Measurements from ENCODE around the gene EPHB3. TPM values are rescaled to one million over a fixed set of nuclear protein-coding genes. Genes with fewer than 3 reads are reported as not detected.

EPHB3 gene
- total and polyA plus RNA-seq, 3 donors from 2014 or later = 2.0 to 2.6 (median 2.3) TPM

DNA sequence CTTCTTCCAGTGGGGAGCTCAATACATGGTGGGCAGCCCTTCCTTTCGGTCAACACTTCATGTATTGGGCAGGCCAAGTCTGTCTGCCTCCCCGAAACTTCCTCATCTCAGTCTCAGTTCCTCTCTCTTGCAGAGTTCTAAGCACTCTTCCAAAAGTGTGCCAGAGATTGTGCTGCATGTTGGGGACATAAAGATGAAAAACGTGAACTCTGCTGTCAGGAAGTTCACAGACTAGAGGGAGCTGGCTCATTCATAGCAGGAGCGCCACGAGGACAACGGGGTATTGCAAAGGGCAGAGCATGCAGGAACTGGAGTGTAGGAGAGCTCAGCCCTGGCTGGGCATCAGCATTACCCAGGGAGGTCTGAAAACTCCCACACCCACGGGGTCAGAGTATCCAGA, 15.3 kb upstream of the EPHB3 start:
- no peak overlapping the region for H3K4me3 ChIP-seq
- H3K36me3 ChIP-seq (ENCODE audit: low read depth, missing control alignments) = no peaks in the 10 kb centered on the region
- no peak overlapping the region for H3K27ac ChIP-seq
- no peaks in the 10 kb centered on the region for H3K9me3 ChIP-seq
- no peaks in the 10 kb centered on the region for H3K4me1 ChIP-seq
- peak; percentile 50 for DNase-seq
- H3K27me3 ChIP-seq = no peaks in the 10 kb centered on the region
- intact Hi-C loops (cut with DNase I; ENCODE audit: low total_unique reads) = loop anchor here (10.0 kb wide), 1 partner anchor 171 kb away; the partner anchor contains the start of gene THPO
- no peak for TF ChIP-seq POLR2A (IDR thresholded peaks at IDR 0.05)
- no peak for TF ChIP-seq CTCF (IDR thresholded peaks at IDR 0.05)
- WGBS, 2 donors = 49 to 65% methylated on average over 7 of the region's 7 CpGs

GRCh38 chr3:184549796-184550577, 11.6 kb upstream of the EPHB3 start:
- TF ChIP-seq CTCF (IDR thresholded peaks at IDR 0.05) = no peak
- no peak for TF ChIP-seq POLR2A (IDR thresholded peaks at IDR 0.05)
- no peaks in the 10 kb centered on the region for H3K9me3 ChIP-seq
- DNase-seq = peak; percentile 63
- no peak overlapping the region for H3K27ac ChIP-seq
- H3K4me3 ChIP-seq = no peak overlapping the region
- intact Hi-C loops (cut with DNase I; ENCODE audit: low total_unique reads) = loop anchor here (10.0 kb wide), 1 partner anchor 175 kb away; the partner anchor contains the start of gene THPO
- H3K36me3 ChIP-seq (ENCODE audit: low read depth, missing control alignments) = no peaks in the 10 kb centered on the region
- 74 to 80% methylated on average over 7 to 15 of the region's 15 CpGs for WGBS, 2 donors
- H3K4me1 ChIP-seq = no peaks in the 10 kb centered on the region
- H3K27me3 ChIP-seq = no peaks in the 10 kb centered on the region

DNA sequence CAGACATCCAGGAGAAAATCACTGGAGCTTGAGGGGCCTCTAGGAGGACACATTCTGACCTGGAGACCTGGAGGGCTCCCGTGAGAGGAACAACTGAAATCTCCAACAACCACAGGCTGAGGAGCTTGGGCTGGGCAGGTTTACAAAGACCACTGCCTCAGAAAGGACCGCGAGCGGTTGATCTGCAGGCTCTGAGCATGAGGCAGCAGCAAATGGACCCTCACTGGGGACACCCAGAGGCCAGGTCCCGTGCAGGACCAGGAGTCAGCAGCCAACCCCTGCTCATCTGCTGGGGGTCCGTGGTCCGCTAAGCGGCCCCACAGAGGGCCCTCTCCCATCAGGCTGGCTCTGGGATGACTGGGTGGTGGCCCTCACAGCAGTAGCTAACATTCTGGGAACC, 10.5 kb upstream of the EPHB3 start:
- no peaks in the 10 kb centered on the region for H3K36me3 ChIP-seq (ENCODE audit: low read depth, missing control alignments)
- no peak for DNase-seq
- no peaks in the 10 kb centered on the region for H3K4me1 ChIP-seq
- 86 to 94% methylated on average over 4 to 8 of the region's 8 CpGs for WGBS, 2 donors
- no peak for TF ChIP-seq CTCF (IDR thresholded peaks at IDR 0.05)
- no peak for TF ChIP-seq POLR2A (IDR thresholded peaks at IDR 0.05)
- H3K27ac ChIP-seq = no peak overlapping the region
- H3K27me3 ChIP-seq = no peaks in the 10 kb centered on the region
- no peaks in the 10 kb centered on the region for H3K9me3 ChIP-seq
- intact Hi-C loops (cut with DNase I; ENCODE audit: low total_unique reads) = no loop called here
- H3K4me3 ChIP-seq = no peak overlapping the region

DNA sequence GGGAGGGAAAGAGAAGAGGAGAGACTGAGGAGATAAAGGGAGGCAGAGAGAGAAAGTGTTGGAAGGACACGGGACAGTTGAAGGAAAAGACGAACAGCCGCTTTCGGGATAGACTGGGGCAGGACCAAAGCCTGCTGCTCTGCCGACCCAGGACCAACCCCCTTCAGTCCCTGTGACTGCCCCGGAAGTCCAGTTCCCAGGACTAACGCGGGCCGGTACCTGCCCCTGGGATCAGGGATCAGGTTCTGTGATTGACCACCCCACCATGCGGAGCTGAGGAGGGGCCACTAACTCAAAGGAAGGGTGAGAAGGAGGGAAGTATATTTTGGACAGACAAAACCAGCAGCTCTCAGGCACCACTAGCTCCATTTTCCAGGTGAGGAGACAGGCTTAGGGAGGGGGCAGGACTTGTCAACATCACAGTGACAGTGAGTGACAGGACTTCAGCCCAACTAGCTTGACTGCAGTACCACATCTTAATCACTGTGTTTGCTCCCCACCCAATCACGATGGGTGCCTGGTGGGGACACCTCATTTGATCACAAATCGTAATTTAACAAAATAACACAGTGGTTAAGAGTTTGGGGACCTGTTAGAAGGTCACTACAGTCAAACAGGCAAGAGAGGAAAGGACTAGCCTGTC, 9.8 kb upstream of the EPHB3 start:
- H3K4me3 ChIP-seq = no peak overlapping the region
- H3K36me3 ChIP-seq (ENCODE audit: low read depth, missing control alignments) = no peaks in the 10 kb centered on the region
- H3K4me1 ChIP-seq = no peaks in the 10 kb centered on the region
- TF ChIP-seq CTCF (IDR thresholded peaks at IDR 0.05) (no peak), POLR2A (IDR thresholded peaks at IDR 0.05) (no peak)
- 91 to 92% methylated on average over 12 of the region's 12 CpGs for WGBS, 2 donors
- intact Hi-C loops (cut with DNase I; ENCODE audit: low total_unique reads) = no loop called here
- no peaks in the 10 kb centered on the region for H3K27me3 ChIP-seq
- H3K27ac ChIP-seq = no peak overlapping the region
- no peak for DNase-seq
- H3K9me3 ChIP-seq = no peaks in the 10 kb centered on the region
